ENCODE measurements around the gene CACNB2.
"Not testable (repeated sequence)": the region's sequence is repeated elsewhere in the genome, so short reads cannot be mapped to it uniquely, and the experiment has no call there.

CACNB2 gene

DNA sequence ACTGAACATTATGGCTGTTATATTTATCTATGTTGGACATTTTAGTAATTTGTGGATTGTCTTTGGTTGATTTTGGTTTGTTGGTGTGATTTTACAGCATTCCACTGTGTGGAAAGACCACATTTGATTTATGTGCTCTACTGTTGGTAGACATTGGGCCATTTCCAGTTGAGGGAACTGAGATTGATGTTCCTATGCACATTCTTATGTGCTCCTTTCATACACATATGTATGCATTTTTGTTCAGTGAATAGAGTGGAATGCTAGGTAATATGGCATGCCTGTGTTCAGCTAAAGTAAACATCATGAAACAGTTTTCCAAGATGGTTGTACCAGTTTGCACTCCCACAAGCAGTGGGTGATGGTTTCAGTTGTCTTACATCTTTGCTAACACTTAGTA, 15.1 kb downstream of the CACNB2 start:
- no peak for DNase-seq (ENCODE audit: low read depth in 1 of 2, low spot score in 1 of 2)
- in situ Hi-C loops (cut with HindIII; ENCODE audit: low pct_unique_long_range_greater_than_20kb, low sequenced_read_pairs), result no loop called here
- TF ChIP-seq JUND (IDR thresholded peaks at IDR 0.05; ENCODE audit: low read depth), result no peak

GRCh38 chr10:18156797-18157196, 16.6 kb downstream of the CACNB2 start:
- DNase-seq (ENCODE audit: low read depth in 1 of 2, low spot score in 1 of 2); in situ Hi-C loops (cut with HindIII; ENCODE audit: low pct_unique_long_range_greater_than_20kb, low sequenced_read_pairs): not testable (repeated sequence)

GRCh38 chr10:18157881-18158280, 17.7 kb downstream of the CACNB2 start:
- no peak for DNase-seq (ENCODE audit: low read depth in 1 of 2, low spot score in 1 of 2)
- no peak for TF ChIP-seq JUND (IDR thresholded peaks at IDR 0.05; ENCODE audit: low read depth)

GRCh38 chr10:18158773-18159265, 18.6 kb downstream of the CACNB2 start:
- in situ Hi-C loops (cut with HindIII; ENCODE audit: low pct_unique_long_range_greater_than_20kb, low sequenced_read_pairs), result no loop called here
- no peak for DNase-seq (ENCODE audit: low read depth in 1 of 2, low spot score in 1 of 2)
- no peak for TF ChIP-seq JUND (IDR thresholded peaks at IDR 0.05; ENCODE audit: low read depth)

More at GRCh38 chr10:18157881-18158280, 17.7 kb downstream of the CACNB2 start:
- in situ Hi-C loops (cut with HindIII; ENCODE audit: low pct_unique_long_range_greater_than_20kb, low sequenced_read_pairs), result no loop called here

- DNase-seq (ENCODE audit: low read depth in 1 of 2, low spot score in 1 of 2), result no peak
- in situ Hi-C loops (cut with HindIII; ENCODE audit: low pct_unique_long_range_greater_than_20kb, low sequenced_read_pairs), result no loop called here
- no peak for TF ChIP-seq JUND (IDR thresholded peaks at IDR 0.05; ENCODE audit: low read depth)
Observed at GRCh38 chr10:18159557-18159956, 19.3 kb downstream of the CACNB2 start.

DNA sequence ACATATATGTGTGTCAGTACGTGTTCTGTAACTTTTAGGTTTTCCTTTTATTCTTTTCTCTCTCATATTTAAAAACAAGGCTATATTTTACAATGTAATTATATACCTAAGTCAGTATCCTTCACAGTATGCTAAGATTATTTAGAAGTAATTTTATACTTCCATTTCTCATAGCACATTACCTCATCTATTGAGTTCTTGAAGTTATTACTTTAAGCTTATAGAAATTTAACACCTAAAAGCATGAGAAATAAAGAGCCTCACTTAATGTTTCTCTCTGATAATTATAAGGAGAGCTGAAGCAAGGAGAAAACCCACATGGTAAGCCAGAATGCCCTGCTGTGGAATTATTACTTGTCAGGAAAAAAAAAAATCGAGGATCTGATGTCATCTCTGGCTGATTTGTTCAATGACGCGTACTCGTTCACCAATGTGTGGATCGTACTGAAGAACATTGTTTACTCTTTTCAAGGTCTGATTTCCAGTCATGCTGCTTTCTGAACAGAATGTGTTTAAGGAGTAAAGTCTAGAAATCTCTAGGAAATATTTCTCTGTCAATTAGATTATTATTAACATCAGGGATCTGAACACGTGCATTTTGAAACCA, 21.9 kb downstream of the CACNB2 start:
- in situ Hi-C loops (cut with HindIII; ENCODE audit: low pct_unique_long_range_greater_than_20kb, low sequenced_read_pairs), result no loop called here
- no peak for DNase-seq (ENCODE audit: low read depth in 1 of 2, low spot score in 1 of 2)

GRCh38 chr10:18164093-18164492, 23.9 kb downstream of the CACNB2 start:
- no peak for TF ChIP-seq JUND (IDR thresholded peaks at IDR 0.05; ENCODE audit: low read depth)
- DNase-seq (ENCODE audit: low read depth in 1 of 2, low spot score in 1 of 2), result no peak
- in situ Hi-C loops (cut with HindIII; ENCODE audit: low pct_unique_long_range_greater_than_20kb, low sequenced_read_pairs), result no loop called here

More for the DNA sequence above, 21.9 kb downstream of the CACNB2 start:
- TF ChIP-seq JUND (IDR thresholded peaks at IDR 0.05; ENCODE audit: low read depth), result no peak

DNA sequence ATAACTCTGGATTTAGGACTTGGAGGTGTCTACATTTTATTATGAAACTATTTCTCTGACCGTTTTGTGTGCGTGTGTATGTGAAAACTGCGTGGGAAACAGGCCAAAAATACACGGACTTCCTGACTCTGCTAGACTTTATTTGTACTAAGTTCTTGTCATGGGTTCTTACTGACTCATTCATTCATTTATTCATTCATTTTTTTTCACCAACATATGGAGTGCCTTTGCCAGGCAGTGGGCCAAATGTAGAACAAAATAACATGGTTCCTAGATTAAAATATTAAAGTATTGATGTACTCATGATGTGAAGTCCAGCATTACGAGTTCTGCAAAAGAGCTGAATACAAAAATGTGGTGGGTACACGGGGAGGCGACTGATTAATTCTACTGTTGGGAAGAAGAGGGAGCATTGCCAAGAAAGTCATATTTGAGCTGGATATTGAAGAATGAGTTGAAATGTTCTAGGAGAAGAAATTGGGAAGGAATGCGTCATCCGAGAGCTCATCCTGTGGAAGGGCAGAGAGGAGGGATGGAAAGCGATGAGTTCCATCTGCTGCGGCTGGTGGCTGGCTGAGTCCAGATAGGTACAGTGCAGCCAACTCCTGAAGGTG, 24.6 kb downstream of the CACNB2 start:
- DNase-seq (ENCODE audit: low read depth in 1 of 2, low spot score in 1 of 2), result no peak
- in situ Hi-C loops (cut with HindIII; ENCODE audit: low pct_unique_long_range_greater_than_20kb, low sequenced_read_pairs), result no loop called here
- no peak for TF ChIP-seq JUND (IDR thresholded peaks at IDR 0.05; ENCODE audit: low read depth)

DNA sequence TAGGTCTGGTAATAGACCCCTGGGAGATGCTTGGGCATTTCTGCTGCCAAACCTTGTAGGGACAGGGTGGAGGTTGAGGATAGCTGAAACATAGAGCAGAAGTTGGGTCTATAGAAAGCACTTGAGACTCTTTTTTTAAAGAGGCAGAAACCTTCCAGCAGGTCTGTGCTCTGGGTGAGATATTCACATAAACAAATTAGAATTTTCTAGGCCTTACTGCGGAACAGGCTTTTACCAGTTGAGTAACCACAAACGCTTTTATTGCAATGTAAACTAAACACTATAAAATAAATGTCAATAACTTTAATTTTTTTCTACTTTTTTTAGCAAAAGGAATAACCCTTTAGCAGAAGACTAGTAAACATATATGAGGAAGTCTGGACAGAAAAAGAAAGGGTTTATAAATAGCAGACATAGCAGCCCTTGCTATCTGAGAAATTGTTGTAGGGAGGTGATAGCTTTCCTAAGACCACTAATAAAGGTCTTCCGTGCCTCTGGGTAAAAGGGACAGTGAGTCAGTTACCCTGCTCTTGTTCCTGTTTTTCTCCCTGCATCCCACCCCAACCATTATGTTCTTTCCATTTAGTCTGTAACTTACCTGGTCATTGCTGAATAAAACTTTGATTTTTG, 38.7 kb downstream of the CACNB2 start:
- no peak for DNase-seq (ENCODE audit: low read depth in 1 of 2, low spot score in 1 of 2)
- in situ Hi-C loops (cut with HindIII; ENCODE audit: low pct_unique_long_range_greater_than_20kb, low sequenced_read_pairs), result no loop called here
- TF ChIP-seq JUND (IDR thresholded peaks at IDR 0.05; ENCODE audit: low read depth), result no peak

DNA sequence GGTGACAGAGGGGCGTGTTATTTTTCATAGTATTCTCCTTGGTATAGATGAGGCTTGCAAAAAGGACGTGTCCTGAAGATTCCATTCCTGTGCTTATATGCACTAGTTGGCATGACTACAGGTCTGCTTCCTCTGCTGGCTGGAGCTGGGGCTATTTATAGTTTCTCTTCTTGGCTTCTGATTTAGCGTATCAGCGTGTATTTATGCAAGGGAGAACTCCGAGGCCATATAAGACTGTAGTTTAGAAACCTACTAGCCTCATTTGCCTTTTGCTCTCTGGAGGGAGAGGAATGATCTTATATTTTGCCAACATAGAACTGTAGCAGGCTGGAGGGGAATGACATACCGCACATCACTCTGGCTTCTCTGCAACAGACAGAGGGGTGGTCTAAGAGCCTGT, 39.7 kb downstream of the CACNB2 start:
- no peak for TF ChIP-seq JUND (IDR thresholded peaks at IDR 0.05; ENCODE audit: low read depth)
- no peak for DNase-seq (ENCODE audit: low read depth in 1 of 2, low spot score in 1 of 2)
- in situ Hi-C loops (cut with HindIII; ENCODE audit: low pct_unique_long_range_greater_than_20kb, low sequenced_read_pairs), result no loop called here

GRCh38 chr10:18181382-18181781, 41.2 kb downstream of the CACNB2 start:
- in situ Hi-C loops (cut with HindIII; ENCODE audit: low pct_unique_long_range_greater_than_20kb, low sequenced_read_pairs); DNase-seq (ENCODE audit: low read depth in 1 of 2, low spot score in 1 of 2): not testable (repeated sequence)

DNA sequence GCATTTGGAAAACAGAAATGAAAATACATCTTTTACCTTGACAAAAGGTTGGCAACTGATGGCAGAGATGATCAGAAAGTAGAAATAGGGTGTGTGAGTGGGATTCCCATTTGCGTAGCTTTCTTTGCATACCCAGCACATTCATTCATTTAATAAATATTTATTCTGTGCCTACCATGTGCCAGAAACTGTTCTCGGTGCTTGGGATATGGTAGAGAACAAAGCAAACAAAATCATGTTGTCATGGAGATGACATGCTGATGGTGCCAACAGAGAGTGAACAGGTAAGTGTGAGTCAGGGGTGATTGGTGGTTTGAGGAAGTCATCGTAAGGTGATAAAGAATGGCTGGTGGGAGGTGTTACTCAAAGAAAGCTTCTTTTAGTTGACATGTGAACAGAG, 45.4 kb downstream of the CACNB2 start:
- in situ Hi-C loops (cut with HindIII; ENCODE audit: low pct_unique_long_range_greater_than_20kb, low sequenced_read_pairs), result no loop called here
- TF ChIP-seq JUND (IDR thresholded peaks at IDR 0.05; ENCODE audit: low read depth), result no peak
- no peak for DNase-seq (ENCODE audit: low read depth in 1 of 2, low spot score in 1 of 2)

GRCh38 chr10:18190840-18191239, 50.6 kb downstream of the CACNB2 start:
- TF ChIP-seq JUND (IDR thresholded peaks at IDR 0.05; ENCODE audit: low read depth), result no peak
- no peak for DNase-seq (ENCODE audit: low read depth in 1 of 2, low spot score in 1 of 2)
- in situ Hi-C loops (cut with HindIII; ENCODE audit: low pct_unique_long_range_greater_than_20kb, low sequenced_read_pairs), result no loop called here

All from T47D (cell line).